GM18517 (cell line): ENCODE data around the gene POLR1G.
A peak's percentile ranks its signal among the peaks of the same experiment; 100 is the strongest.

Experiments used
- ATAC-seq: cut with Tn5 transposase; IDR thresholded peaks from one replicate; pipeline ENCODE4 v1.9.1; 2021; ENCODE audit warnings: mild to moderate bottlenecking, moderate library complexity; ENCODE audit not compliant: unreplicated experiment

Gene POLR1G

GRCh38 chr19:45443462-45444317 lies 37.2 kb downstream of the POLR1G start:
- no peak for ATAC-seq

- ATAC-seq, result no peak
These were observed 38.0 kb downstream of the POLR1G start for GRCh38 chr19:45444318-45445041.

- no peak for ATAC-seq
These were observed 38.7 kb downstream of the POLR1G start for GRCh38 chr19:45445139-45445538.

- ATAC-seq, result no peak
These were observed 39.9 kb downstream of the POLR1G start for GRCh38 chr19:45446295-45446694.

- ATAC-seq, result no peak
These were observed 40.5 kb downstream of the POLR1G start for GRCh38 chr19:45446944-45447343.

- ATAC-seq, result no peak
These were observed 41.9 kb downstream of the POLR1G start for GRCh38 chr19:45448425-45448756.

- no peak for ATAC-seq
These were observed 42.4 kb downstream of the POLR1G start for GRCh38 chr19:45448887-45449299.

GRCh38 chr19:45450012-45450333 lies 43.5 kb downstream of the POLR1G start:
- no peak for ATAC-seq

- peak; percentile 24 for ATAC-seq
These were observed 44.8 kb downstream of the POLR1G start for GRCh38 chr19:45451131-45451849.

- ATAC-seq, result no peak
These were observed 45.5 kb downstream of the POLR1G start for GRCh38 chr19:45451850-45452387.

GRCh38 chr19:45455707-45456499 lies 49.5 kb downstream of the POLR1G start:
- no peak for ATAC-seq

- ATAC-seq, result no peak
These were observed 50.0 kb downstream of the POLR1G start for GRCh38 chr19:45456500-45456815.

GRCh38 chr19:45457776-45458175 lies 51.3 kb downstream of the POLR1G start:
- ATAC-seq, result no peak
